ENCODE measurements around the gene WDPCP. TPM values are rescaled to one million over a fixed set of nuclear protein-coding genes. Genes with fewer than 3 reads are reported as not detected.

The WDPCP gene
- total RNA-seq, 1 experiment from 2014 or later: 15.2 TPM

- BruUV-seq (replicated peaks): no TSS peak
- H3K36me3 ChIP-seq (ENCODE audit: low read depth): no peaks in the 10 kb centered on the region
- peaks cover 3% of the 10 kb centered on the region; the same call in 1 of the 2 replicates for H3K9me3 ChIP-seq (ENCODE audit: insufficient read depth, low read depth)
- no peak overlapping the region for H3K4me3 ChIP-seq
- ChIA-PET POLR2A (ENCODE audit: unreplicated experiment) (no interaction called here), CTCF (no interaction called here)
- DNase-seq: no peak
- H3K4me1 ChIP-seq (replicated peaks; ENCODE audit: insufficient read depth): no peaks in the 10 kb centered on the region
- H3K27ac ChIP-seq: no peak overlapping the region
- no peaks in the 10 kb centered on the region for H3K79me2 ChIP-seq (ENCODE audit: low read depth)
- intact Hi-C loops (cut with micrococcal nuclease; ENCODE audit: unreplicated experiment): no loop called here
- H3K27me3 ChIP-seq (ENCODE audit: insufficient read depth, low read depth): no peaks in the 10 kb centered on the region
- H3F3A ChIP-seq (ENCODE audit: insufficient read depth, low read depth): no peaks in the 10 kb centered on the region
- H4K20me1 ChIP-seq (ENCODE audit: insufficient read depth): no peaks in the 10 kb centered on the region
- no peak overlapping the region for H3K4me2 ChIP-seq
- TF ChIP-seq EZH2 (IDR thresholded peaks at IDR 0.05; ENCODE audit: low read depth): no peak
- no peak for TF ChIP-seq CTCF (conservative IDR thresholded peaks at IDR 0.05)
- no peaks in the 10 kb centered on the region for H3K9me2 ChIP-seq (ENCODE audit: insufficient read depth)
- H2AFZ ChIP-seq: no peak overlapping the region
Measured at GRCh38 chr2:63514237-63514716, 74.0 kb downstream of the WDPCP start.

GRCh38 chr2:63506320-63506719 is 82.0 kb downstream of the WDPCP start:
- DNase-seq: no peak
- no peak overlapping the region for H3K4me2 ChIP-seq
- CTCF ChIA-PET: no interaction called here
- no peaks in the 10 kb centered on the region for H3K4me1 ChIP-seq (replicated peaks; ENCODE audit: insufficient read depth)
- H2AFZ ChIP-seq: no peak overlapping the region
- H3K4me3 ChIP-seq: no peak overlapping the region
- H3K27ac ChIP-seq: no peak overlapping the region
- TF ChIP-seq CTCF (conservative IDR thresholded peaks at IDR 0.05) (no peak), EZH2 (IDR thresholded peaks at IDR 0.05; ENCODE audit: low read depth) (no peak)
- POLR2A ChIA-PET (ENCODE audit: unreplicated experiment): no interaction called here
- no peaks in the 10 kb centered on the region for H3K27me3 ChIP-seq (ENCODE audit: insufficient read depth, low read depth)
- no peaks in the 10 kb centered on the region for H3K36me3 ChIP-seq (ENCODE audit: low read depth)
- peaks cover 3% of the 10 kb centered on the region; the same call in 1 of the 2 replicates for H3K9me3 ChIP-seq (ENCODE audit: insufficient read depth, low read depth)
- no peaks in the 10 kb centered on the region; the same call in 1 of the 2 replicates for H3K9me2 ChIP-seq (ENCODE audit: insufficient read depth)
- no peaks in the 10 kb centered on the region; the same call in 1 of the 2 replicates for H3K79me2 ChIP-seq (ENCODE audit: low read depth)
- no peaks in the 10 kb centered on the region for H3F3A ChIP-seq (ENCODE audit: insufficient read depth, low read depth)
- BruUV-seq (replicated peaks): no TSS peak
- intact Hi-C loops (cut with micrococcal nuclease; ENCODE audit: unreplicated experiment): no loop called here
- H4K20me1 ChIP-seq (ENCODE audit: insufficient read depth): no peaks in the 10 kb centered on the region; the same call in 1 of the 2 replicates

- no peaks in the 10 kb centered on the region; the same call in 1 of the 2 replicates for H3K79me2 ChIP-seq (ENCODE audit: low read depth)
- H3K9me3 ChIP-seq (ENCODE audit: insufficient read depth, low read depth): no peaks in the 10 kb centered on the region
- ChIA-PET POLR2A (ENCODE audit: unreplicated experiment) (no interaction called here), CTCF (no interaction called here)
- H3K27ac ChIP-seq: no peak overlapping the region
- H3F3A ChIP-seq (ENCODE audit: insufficient read depth, low read depth): no peaks in the 10 kb centered on the region
- no peaks in the 10 kb centered on the region; the same call in 1 of the 2 replicates for H3K9me2 ChIP-seq (ENCODE audit: insufficient read depth)
- no peak overlapping the region for H2AFZ ChIP-seq
- no peaks in the 10 kb centered on the region for H3K36me3 ChIP-seq (ENCODE audit: low read depth)
- BruUV-seq (replicated peaks): no TSS peak
- intact Hi-C loops (cut with micrococcal nuclease; ENCODE audit: unreplicated experiment): no loop called here
- DNase-seq: no peak
- H3K4me2 ChIP-seq: no peak overlapping the region
- no peaks in the 10 kb centered on the region; the same call in 1 of the 2 replicates for H4K20me1 ChIP-seq (ENCODE audit: insufficient read depth)
- 0 out of 2 replicates have a peak, but pooled peaks cover 8% of the 10 kb centered on the region for H3K4me1 ChIP-seq (replicated peaks; ENCODE audit: insufficient read depth)
- H3K4me3 ChIP-seq: no peak overlapping the region
- TF ChIP-seq EZH2 (IDR thresholded peaks at IDR 0.05; ENCODE audit: low read depth) (no peak), CTCF (conservative IDR thresholded peaks at IDR 0.05) (no peak)
- no peaks in the 10 kb centered on the region for H3K27me3 ChIP-seq (ENCODE audit: insufficient read depth, low read depth)
Measured at GRCh38 chr2:63503818-63504217, 84.5 kb downstream of the WDPCP start.
